Smooth muscle cell (in vitro differentiated cells): ENCODE measurements around the gene MASP1. TPM values are rescaled to one million over a fixed set of nuclear protein-coding genes. Genes with fewer than 3 reads are reported as not detected.

Experiments
- DNase-seq: peaks from one replicate; lab custom pipeline; 2025; ENCODE audit not compliant: unreplicated experiment; lab: John Stamatoyannopoulos, UW
- H2AFZ ChIP-seq: fragments of 200-600 bp; sonication (generic); 2 replicates; pipeline ENCODE4 v1.6.0; 2016; ENCODE audit warnings: antibody characterized with exemption, low read depth, mild to moderate bottlenecking
- H3F3A ChIP-seq: fragments of 200-600 bp; sonication (generic); 2 replicates; pipeline ENCODE4 v1.6.0; 2017; ENCODE audit warnings: antibody characterized with exemption, low read depth
- H3K27ac ChIP-seq: fragments of 200-600 bp; sonication (generic); 2 replicates; pipeline ENCODE4 v1.5.1; 2016; ENCODE audit warnings: low read depth, mild to moderate bottlenecking
- H3K27me3 ChIP-seq: fragments of 200-600 bp; sonication (generic); 2 replicates; pipeline ENCODE4 v1.6.1; 2016; ENCODE audit warnings: low read depth, mild to moderate bottlenecking
- H3K36me3 ChIP-seq: fragments of 200-600 bp; sonication (generic); 2 replicates; pipeline ENCODE4 v1.5.1; 2016; ENCODE audit warnings: low read depth
- H3K4me1 ChIP-seq: fragments of 200-600 bp; sonication (generic); 2 replicates; pipeline ENCODE4 v1.5.1; 2016; ENCODE audit warnings: low read depth
- H3K4me2 ChIP-seq: fragments of 200-600 bp; sonication (generic); 2 replicates; pipeline ENCODE4 v1.6.0; 2016; ENCODE audit warnings: mild to moderate bottlenecking
- H3K4me3 ChIP-seq: fragments of 200-600 bp; sonication (generic); 2 replicates; pipeline ENCODE4 v1.5.1; 2016; ENCODE audit warnings: mild to moderate bottlenecking
- H3K79me2 ChIP-seq: fragments of 200-600 bp; sonication (generic); 2 replicates; pipeline ENCODE4 v1.6.0; 2016; ENCODE audit warnings: low read depth, mild to moderate bottlenecking
- H3K9ac ChIP-seq: fragments of 200-600 bp; sonication (generic); 2 replicates; pipeline ENCODE4 v1.6.0; 2016; ENCODE audit warnings: low read depth
- H3K9me3 ChIP-seq: fragments of 200-600 bp; sonication (generic); replicated peaks from 2 replicates; pipeline ENCODE4 v1.5.1; 2016; ENCODE audit warnings: low read depth
- H4K20me1 ChIP-seq: fragments of 200-600 bp; sonication (generic); 2 replicates; pipeline ENCODE4 v1.6.0; 2016; ENCODE audit warnings: low read depth
- CTCF ChIP-seq: fragments of 200-600 bp; sonication (generic); IDR thresholded peaks from 2 replicates; pipeline ENCODE4 v1.5.1; 2017; ENCODE audit warnings: borderline replicate concordance, mild to moderate bottlenecking, antibody characterized with exemption; ENCODE audit not compliant: insufficient read depth, poor library complexity, severe bottlenecking
- WGBS: methylation state at CpG from one replicate; pipeline ENCODE4 v1.1.7; 2016; ENCODE audit warnings: low lambda C conversion rate; 5-methylcytosine and 5-hydroxymethylcytosine counted together
- polyA plus RNA-seq: library from polyadenylated mRNA; unstranded; fragments of >200 nt; fragmentation: Nextera tagmentation; extraction: Ambion mirVana; gene quantifications from 2 replicates; pipeline ENCODE4 v1.2.1, GENCODE V29; 2016
- total RNA-seq: library from RNA; depleted of rRNA; stranded (reverse); fragments of >200 nt; gene quantifications from 2 replicates; pipeline ENCODE4 v1.2.3, GENCODE V29; 2014

Gene MASP1
- total and polyA plus RNA-seq, 2 experiments from 2014 or later = 46.7 to 54.0 TPM

- 52% methylated on average over 4 of the region's 4 CpGs for WGBS
- DNase-seq = no peak
- H2AFZ ChIP-seq = no peak overlapping the region
These were observed 78.8 kb downstream of the MASP1 start for GRCh38 chr3:187212705-187213104.

GRCh38 chr3:187212196-187212545 lies 79.4 kb downstream of the MASP1 start:
- no peak overlapping the region for H3K4me2 ChIP-seq
- no peak overlapping the region for H2AFZ ChIP-seq
- H3F3A ChIP-seq = no peaks in the 10 kb centered on the region
- no peak overlapping the region for H3K4me3 ChIP-seq
- H3K27ac ChIP-seq = no peak overlapping the region
- 97% methylated on average over 3 of the region's 3 CpGs for WGBS
- DNase-seq = no peak
- no peaks in the 10 kb centered on the region for H3K36me3 ChIP-seq
- H3K9me3 ChIP-seq = no peaks in the 10 kb centered on the region
- H3K79me2 ChIP-seq = no peaks in the 10 kb centered on the region
- peaks cover 7% of the 10 kb centered on the region for H3K4me1 ChIP-seq
- no peak for TF ChIP-seq CTCF
- H4K20me1 ChIP-seq = no peaks in the 10 kb centered on the region
- H3K9ac ChIP-seq = no peak overlapping the region
- no peaks in the 10 kb centered on the region for H3K27me3 ChIP-seq

More at GRCh38 chr3:187212705-187213104, 78.8 kb downstream of the MASP1 start:
- H3K79me2 ChIP-seq = no peaks in the 10 kb centered on the region
- H4K20me1 ChIP-seq = no peaks in the 10 kb centered on the region
- no peak overlapping the region for H3K4me2 ChIP-seq
- no peaks in the 10 kb centered on the region for H3K9me3 ChIP-seq
- no peak overlapping the region for H3K9ac ChIP-seq
- no peak overlapping the region for H3K27ac ChIP-seq
- TF ChIP-seq CTCF = no peak
- no peak overlapping the region for H3K4me3 ChIP-seq
- H3K27me3 ChIP-seq = no peaks in the 10 kb centered on the region
- H3K36me3 ChIP-seq = no peaks in the 10 kb centered on the region
- no peaks in the 10 kb centered on the region for H3F3A ChIP-seq
- H3K4me1 ChIP-seq = peaks cover 7% of the 10 kb centered on the region

- Histone ChIP-seq H2AFZ (no peak overlapping the region), H3K27me3 (no peaks in the 10 kb centered on the region), H3K9ac (no peak overlapping the region), H3K4me1 (peaks cover 7% of the 10 kb centered on the region), H4K20me1 (no peaks in the 10 kb centered on the region), H3K9me3 (no peaks in the 10 kb centered on the region), H3K4me3 (no peak overlapping the region), H3K36me3 (no peaks in the 10 kb centered on the region), H3F3A (no peaks in the 10 kb centered on the region), H3K79me2 (no peaks in the 10 kb centered on the region), H3K4me2 (no peak overlapping the region), H3K27ac (no peak overlapping the region)
- WGBS = 78% methylated on average over 3 of the region's 3 CpGs
- no peak for TF ChIP-seq CTCF
- no peak for DNase-seq
These were observed 79.9 kb downstream of the MASP1 start for GRCh38 chr3:187211532-187212195.
